Activated naive CD8-positive, alpha-beta T cell treated with anti-CD3 and anti-CD28 coated beads, Interleukin-2, amount 50 U/mL, for 24 hours (primary cell): ENCODE data around the gene USP25.

Source experiments
- ATAC-seq: fragments of 150-1000 bp; cut with Tn5 transposase; one replicate; pipeline ENCODE4 v1.10.0; 2021
- DNase-seq: peaks from one replicate; pipeline ENCODE4 v3.0.0; 2021
- H3K27ac Mint-ChIP-seq: one replicate; pipeline ENCODE4 v1.8.0; 2021; ENCODE audit warnings: mild to moderate bottlenecking, mixed read lengths
- H3K27me3 Mint-ChIP-seq: one replicate; pipeline ENCODE4 v1.8.0; 2021; ENCODE audit warnings: mixed read lengths
- H3K36me3 Mint-ChIP-seq: one replicate; pipeline ENCODE4 v1.8.0; 2021; ENCODE audit warnings: low read depth, mixed read lengths
- H3K4me1 Mint-ChIP-seq: one replicate; pipeline ENCODE4 v1.8.0; 2021; ENCODE audit warnings: mixed read lengths
- H3K4me3 Mint-ChIP-seq: one replicate; pipeline ENCODE4 v1.8.0; 2021; ENCODE audit warnings: mild to moderate bottlenecking, moderate library complexity, mixed read lengths
- H3K9me3 Mint-ChIP-seq: one replicate; pipeline ENCODE4 v1.8.0; 2021; ENCODE audit warnings: mixed read lengths

The USP25 gene

DNA sequence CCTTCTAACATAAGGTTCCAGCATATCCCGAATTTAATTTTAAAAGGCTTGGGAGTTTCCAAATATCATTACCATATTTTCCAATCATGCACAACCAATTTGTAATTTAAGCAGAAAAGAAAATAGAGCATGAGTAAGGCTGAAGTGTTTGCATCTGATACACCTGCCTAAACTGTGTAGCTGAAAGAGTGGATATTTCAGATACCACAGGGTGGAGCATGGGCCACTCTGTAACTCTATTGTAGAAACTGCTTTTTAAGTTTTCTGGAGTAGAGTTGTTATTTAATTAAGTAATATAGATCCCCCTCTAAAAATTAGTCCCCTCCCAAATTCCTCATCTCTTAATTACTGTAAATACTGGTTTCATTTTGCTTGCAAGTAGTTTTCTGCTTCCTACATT lies 199.8 kb downstream of the USP25 start:
- Mint-ChIP-seq H3K4me3 (no peak overlapping the region), H3K9me3 (peaks cover 4% of the 10 kb centered on the region), H3K27me3 (no peaks in the 10 kb centered on the region), H3K27ac (no peak overlapping the region), H3K36me3 (no peaks in the 10 kb centered on the region), H3K4me1 (no peaks in the 10 kb centered on the region)
- DNase-seq (no peak), ATAC-seq (no peak)
